MM.1S (cell line): ENCODE data around the gene GTPBP4.

ENCODE experiments used
- DNase-seq: peaks from one replicate; pipeline ENCODE4 v3.0.0-alpha.2; 2015
- H2AFZ ChIP-seq: fragments of 300-600 bp; sonication (generic); 2 replicates; pipeline ENCODE4 v1.6.0; 2016; ENCODE audit warnings: antibody characterized with exemption, low read length
- H3F3A ChIP-seq: fragments of 300-600 bp; sonication (generic); 2 replicates; pipeline ENCODE4 v1.6.1; 2016; ENCODE audit warnings: mild to moderate bottlenecking, antibody characterized with exemption, low read length, moderate library complexity, mixed read lengths; ENCODE audit not compliant: insufficient read depth
- H3K27ac ChIP-seq: fragments of 300-600 bp; sonication (generic); 2 replicates; pipeline ENCODE4 v1.5.1; 2016; ENCODE audit warnings: mild to moderate bottlenecking, low read length
- H3K27me3 ChIP-seq: fragments of 300-600 bp; sonication (generic); replicated peaks from 2 replicates; pipeline ENCODE4 v1.6.0; 2016; ENCODE audit warnings: low read length; ENCODE audit not compliant: insufficient read depth
- H3K36me3 ChIP-seq: fragments of 300-600 bp; sonication (generic); replicated peaks from 2 replicates; pipeline ENCODE4 v1.6.1; 2016; ENCODE audit warnings: mild to moderate bottlenecking, low read length, mixed read lengths; ENCODE audit not compliant: insufficient read depth
- H3K4me1 ChIP-seq: fragments of 300-600 bp; sonication (generic); 2 replicates; pipeline ENCODE4 v1.6.1; 2016; ENCODE audit warnings: low read length, mixed read lengths
- H3K4me2 ChIP-seq: fragments of 300-600 bp; sonication (generic); 2 replicates; pipeline ENCODE4 v1.6.0; 2016; ENCODE audit warnings: low read depth, low read length
- H3K4me3 ChIP-seq: fragments of 300-600 bp; sonication (generic); 2 replicates; pipeline ENCODE4 v1.5.1; 2016; ENCODE audit warnings: low read length, mixed read lengths
- H3K79me2 ChIP-seq: fragments of 300-600 bp; sonication (generic); 2 replicates; pipeline ENCODE4 v1.6.1; 2016; ENCODE audit warnings: mixed run types, low read length, mixed read lengths
- H3K9ac ChIP-seq: fragments of 300-600 bp; sonication (generic); 2 replicates; pipeline ENCODE4 v1.6.1; 2016; ENCODE audit warnings: low read length, mixed read lengths
- H3K9me2 ChIP-seq: fragments of 300-600 bp; sonication (generic); replicated peaks from 2 replicates; pipeline ENCODE4 v1.6.1; 2016; ENCODE audit warnings: mild to moderate bottlenecking, low read length, mixed read lengths; ENCODE audit not compliant: insufficient read depth
- H3K9me3 ChIP-seq: fragments of 300-600 bp; sonication (generic); replicated peaks from 2 replicates; pipeline ENCODE4 v1.6.1; 2016; ENCODE audit warnings: mild to moderate bottlenecking, low read length, mixed read lengths; ENCODE audit not compliant: insufficient read depth
- H4K20me1 ChIP-seq: fragments of 300-600 bp; sonication (generic); 2 replicates; pipeline ENCODE4 v1.6.1; 2016; ENCODE audit warnings: mild to moderate bottlenecking, low read length, moderate library complexity, mixed read lengths; ENCODE audit not compliant: insufficient read depth
- CTCF ChIP-seq: fragments of 300-600 bp; sonication (generic); IDR thresholded peaks from 2 replicates; pipeline ENCODE4 v1.5.1; 2016; ENCODE audit warnings: antibody characterized with exemption, low read length, mixed read lengths
- EZH2 ChIP-seq: fragments of 300-600 bp; sonication (generic); optimal IDR thresholded peaks from 2 replicates; pipeline ENCODE3; 2017; ENCODE audit warnings: low read depth, mild to moderate bottlenecking, antibody characterized with exemption, low read length, mixed read lengths
- EZH2phosphoT487 ChIP-seq: fragments of 300-600 bp; sonication (generic); IDR thresholded peaks from 2 replicates; pipeline ENCODE4 v1.6.1; 2018; ENCODE audit warnings: antibody characterized with exemption, low read length

Gene GTPBP4

GRCh38 chr10:987620-987869 lies 689 bp upstream of the GTPBP4 start:
- H3K9me2 ChIP-seq = no peaks in the 10 kb centered on the region
- no peaks in the 10 kb centered on the region for H3K27me3 ChIP-seq
- peaks cover 2% of the 10 kb centered on the region; the same call in 1 of the 2 replicates for H4K20me1 ChIP-seq
- H3K36me3 ChIP-seq = peaks cover 2% of the 10 kb centered on the region
- H3K27ac ChIP-seq = peak overlapping the region; percentile 42; the same call in 1 of the 2 replicates
- peaks cover 8% of the 10 kb centered on the region; the same call in 1 of the 2 replicates for H3K4me1 ChIP-seq
- TF ChIP-seq EZH2 = no peak
- TF ChIP-seq EZH2phosphoT487 = no peak
- TF ChIP-seq CTCF = no peak
- H2AFZ ChIP-seq = peak overlapping the region; percentile 92
- H3K4me3 ChIP-seq = peak overlapping the region; percentile 100
- no peaks in the 10 kb centered on the region for H3K9me3 ChIP-seq
- DNase-seq = no peak
- H3K79me2 ChIP-seq = peaks cover 51% of the 10 kb centered on the region
- peak overlapping the region; percentile 99 for H3K4me2 ChIP-seq
- H3F3A ChIP-seq = no peaks in the 10 kb centered on the region
- H3K9ac ChIP-seq = peak overlapping the region; percentile 96

GRCh38 chr10:988667-989545 lies 672 bp downstream of the GTPBP4 start:
- H3K4me2 ChIP-seq = peak overlapping the region; percentile 79
- no peaks in the 10 kb centered on the region for H3K27me3 ChIP-seq
- peak overlapping the region; percentile 57 for H2AFZ ChIP-seq
- peak overlapping the region; percentile 96 for H3K9ac ChIP-seq
- peaks cover 8% of the 10 kb centered on the region for H3K36me3 ChIP-seq
- H3F3A ChIP-seq = no peaks in the 10 kb centered on the region
- no peaks in the 10 kb centered on the region for H3K9me2 ChIP-seq
- peak overlapping the region; percentile 100 for H3K4me3 ChIP-seq
- no peaks in the 10 kb centered on the region for H3K9me3 ChIP-seq
- peaks cover 8% of the 10 kb centered on the region; the same call in 1 of the 2 replicates for H3K4me1 ChIP-seq
- H4K20me1 ChIP-seq = peaks cover 4% of the 10 kb centered on the region; the same call in 1 of the 2 replicates
- H3K79me2 ChIP-seq = peaks cover 65% of the 10 kb centered on the region
- H3K27ac ChIP-seq = peak overlapping the region; percentile 42
- no peak for DNase-seq
- TF ChIP-seq CTCF (no peak), EZH2phosphoT487 (no peak), EZH2 (no peak)

- no peaks in the 10 kb centered on the region for H3K9me2 ChIP-seq
- H3K27ac ChIP-seq = no peak overlapping the region
- H3K9me3 ChIP-seq = no peaks in the 10 kb centered on the region
- no peak for DNase-seq
- no peak overlapping the region for H2AFZ ChIP-seq
- H3K36me3 ChIP-seq = peaks cover 8% of the 10 kb centered on the region
- peaks cover 8% of the 10 kb centered on the region; the same call in 1 of the 2 replicates for H3K4me1 ChIP-seq
- H3K27me3 ChIP-seq = no peaks in the 10 kb centered on the region
- TF ChIP-seq CTCF = no peak
- no peak for TF ChIP-seq EZH2
- no peak for TF ChIP-seq EZH2phosphoT487
- H4K20me1 ChIP-seq = peaks cover 4% of the 10 kb centered on the region; the same call in 1 of the 2 replicates
- H3K79me2 ChIP-seq = peaks cover 82% of the 10 kb centered on the region
- no peaks in the 10 kb centered on the region for H3F3A ChIP-seq
- no peak overlapping the region for H3K9ac ChIP-seq
- no peak overlapping the region for H3K4me2 ChIP-seq
- H3K4me3 ChIP-seq = no peak overlapping the region
Observed at GRCh38 chr10:990808-991207, 2.6 kb downstream of the GTPBP4 start.
